Peyer's patch (tissue), 4 donors: ENCODE results near the gene PRKRA. TPM values are rescaled to one million over a fixed set of nuclear protein-coding genes. Genes with fewer than 3 reads are reported as not detected.
A peak's percentile ranks its signal among the peaks of the same experiment; 100 is the strongest.

Experiments used
- DNase-seq, 3 donors: peaks; one replicate each; pipeline ENCODE4 v3.0.0-alpha.2; 2017 to 2019
- H3K27ac ChIP-seq, 4 donors: fragments of 200-600 bp; sonication (generic); one replicate each; pipeline ENCODE4 v1.5.1; 2016 to 2019
- H3K27me3 ChIP-seq, 2 donors: fragments of 200-600 bp; sonication (generic); one replicate each; pipeline ENCODE4 v1.5.1; 2019
- H3K36me3 ChIP-seq, 3 donors: fragments of 200-600 bp; sonication (generic); one replicate each; pipeline ENCODE4 v1.5.1; 2016 to 2019
- H3K4me1 ChIP-seq, 4 donors: fragments of 200-600 bp; sonication (generic); one replicate each; pipeline ENCODE4 v1.5.1; 2016 to 2019
- H3K4me3 ChIP-seq, 4 donors: fragments of 200-600 bp; sonication (generic); 1 replicate in 3 of 4; 2 replicates in 1 of 4; pipeline ENCODE4 v1.5.1; 2016 to 2019; ENCODE audit warnings: mild to moderate bottlenecking in 1 of 4
- H3K9me3 ChIP-seq, 4 donors: fragments of 200-600 bp; sonication (generic); one replicate each; pipeline ENCODE4 v1.5.1; 2016 to 2019; ENCODE audit warnings: mild to moderate bottlenecking in 1 of 4
- CTCF ChIP-seq, 6 experiments: fragments of 450-650 bp in 4 of 6; fragments of 200-600 bp in 2 of 6; sonication (generic) in 1 of 6; IDR thresholded peaks; one replicate each; pipeline ENCODE4 v1.5.1; 2017 to 2019; ENCODE audit warnings: antibody characterized with exemption in 6 of 6, mild to moderate bottlenecking in 3 of 6, moderate library complexity in 1 of 6
- POLR2A ChIP-seq, 2 donors: fragments of 450-650 bp; IDR thresholded peaks; one replicate each; pipeline ENCODE4 v1.5.1; 2017; ENCODE audit warnings: antibody characterized with exemption in 2 of 2, mild to moderate bottlenecking in 2 of 2, moderate library complexity in 2 of 2
- total RNA-seq, 4 donors: library from RNA; depleted of rRNA; stranded (reverse); fragments of >200 nt; gene quantifications; one replicate each; pipeline ENCODE4 v1.1.0, GENCODE V29; 2016

Gene PRKRA
- total RNA-seq, 4 donors from 2014 or later: 22.4 to 54.9 (median 34.5) TPM

GRCh38 chr2:178479275-178479616 lies 28.3 kb upstream of the PRKRA start:
- H3K4me1 ChIP-seq: peaks cover 0 to 34% (median 17%) of the 10 kb centered on the region in 4 donors
- no peaks in the 10 kb centered on the region for H3K27me3 ChIP-seq
- no peaks in the 10 kb centered on the region for H3K9me3 ChIP-seq
- H3K36me3 ChIP-seq: no peaks in the 10 kb centered on the region
- DNase-seq: no peak
- peak overlapping the region; percentile 47 to 76 (median 63) for H3K4me3 ChIP-seq
- peak overlapping the region; percentile 91 to 96 (median 95) for H3K27ac ChIP-seq
- TF ChIP-seq CTCF (IDR thresholded peaks at IDR 0.05) (no peak), POLR2A (IDR thresholded peaks at IDR 0.05) (no peak)

GRCh38 chr2:178478439-178479274 lies 27.7 kb upstream of the PRKRA start, which contains the start of gene FKBP7:
Gene FKBP7, minus strand, starts transcription at chr2:178478600. Its CDS starts 101 bp downstream, at chr2:178478499.
- H3K4me1 ChIP-seq: peaks cover 0 to 28% (median 17%) of the 10 kb centered on the region in 4 donors
- H3K36me3 ChIP-seq: no peaks in the 10 kb centered on the region
- H3K27ac ChIP-seq: peak within 1 kb of the TSS; percentile 91 to 96 (median 95)
- no peaks in the 10 kb centered on the region for H3K27me3 ChIP-seq
- peak in 1 of 2 donors; percentile 61 for TF ChIP-seq POLR2A (IDR thresholded peaks at IDR 0.05)
- peak; percentile 27 to 81 (median 69) for TF ChIP-seq CTCF (IDR thresholded peaks at IDR 0.05)
- no peaks in the 10 kb centered on the region for H3K9me3 ChIP-seq
- DNase-seq: peak; percentile 89 to 95 (median 91)
- peak within 1 kb of the TSS; percentile 47 to 76 (median 63) for H3K4me3 ChIP-seq

- TF ChIP-seq CTCF (IDR thresholded peaks at IDR 0.05) (no peak), POLR2A (IDR thresholded peaks at IDR 0.05) (no peak)
- H3K27ac ChIP-seq: peak overlapping the region; percentile 91 to 96 (median 95)
- no peaks in the 10 kb centered on the region for H3K36me3 ChIP-seq
- H3K9me3 ChIP-seq: no peaks in the 10 kb centered on the region
- no peaks in the 10 kb centered on the region for H3K27me3 ChIP-seq
- DNase-seq: no peak
- H3K4me1 ChIP-seq: peaks cover 0 to 27% (median 15%) of the 10 kb centered on the region in 4 donors
- peak overlapping the region; percentile 47 to 76 (median 63) for H3K4me3 ChIP-seq
Measured at GRCh38 chr2:178478130-178478438, 27.1 kb upstream of the PRKRA start.

- DNase-seq: no peak
- Histone ChIP-seq H3K9me3 (no peaks in the 10 kb centered on the region), H3K27ac (peak overlapping the region in 3 of 4 donors; percentile 91 to 96 (median 94)), H3K4me1 (peaks cover 0 to 24% (median 13%) of the 10 kb centered on the region in 4 donors), H3K4me3 (peak overlapping the region; percentile 47 to 76 (median 63)), H3K36me3 (no peaks in the 10 kb centered on the region), H3K27me3 (no peaks in the 10 kb centered on the region)
- TF ChIP-seq POLR2A (IDR thresholded peaks at IDR 0.05) (no peak), CTCF (IDR thresholded peaks at IDR 0.05) (no peak)
Measured at GRCh38 chr2:178477443-178478129, 26.6 kb upstream of the PRKRA start.

- no peak for TF ChIP-seq CTCF (IDR thresholded peaks at IDR 0.05)
- TF ChIP-seq POLR2A (IDR thresholded peaks at IDR 0.05): no peak
- Histone ChIP-seq H3K27me3 (no peaks in the 10 kb centered on the region), H3K4me3 (no peak overlapping the region), H3K27ac (no peak overlapping the region), H3K9me3 (no peaks in the 10 kb centered on the region), H3K36me3 (no peaks in the 10 kb centered on the region), H3K4me1 (peaks cover 0 to 13% (median 5%) of the 10 kb centered on the region in 4 donors)
- DNase-seq: no peak
Measured at GRCh38 chr2:178476477-178476876, 25.5 kb upstream of the PRKRA start.
